ENCODE measurements around the gene SMC3. TPM values are rescaled to one million over a fixed set of nuclear protein-coding genes. Genes with fewer than 3 reads are reported as not detected.
"Not testable (repeated sequence)": the region's sequence is repeated elsewhere in the genome, so short reads cannot be mapped to it uniquely, and the experiment has no call there.

The SMC3 gene
- total RNA-seq, 1 experiment from 2014 or later, result 31.3 TPM

- Mint-ChIP-seq H3K4me3 (ENCODE audit: low read depth, unreplicated experiment) (no peak overlapping the region), H3K4me1 (ENCODE audit: low read depth, unreplicated experiment) (peaks cover 29% of the 10 kb centered on the region), H3K36me3 (ENCODE audit: insufficient read depth, unreplicated experiment) (peaks cover 31% of the 10 kb centered on the region), H3K9me3 (ENCODE audit: low read depth, unreplicated experiment) (no peaks in the 10 kb centered on the region), H3K27me3 (ENCODE audit: unreplicated experiment) (no peaks in the 10 kb centered on the region), H3K27ac (ENCODE audit: unreplicated experiment) (no peak overlapping the region)
- BruUV-seq (replicated peaks), result no TSS peak
- no peak for TF ChIP-seq CTCF (IDR thresholded peaks at IDR 0.05; ENCODE audit: unreplicated experiment)
- DNase-seq, result no peak
- intact Hi-C loops (cut with micrococcal nuclease; ENCODE audit: unreplicated experiment), result no loop called here
- CTCF ChIA-PET, result no interaction called here
These were observed 37.9 kb upstream of the SMC3 start for GRCh38 chr10:110529596-110530011.

- peaks cover 27% of the 10 kb centered on the region for H3K4me1 Mint-ChIP-seq (ENCODE audit: low read depth, unreplicated experiment)
- H3K4me3 Mint-ChIP-seq (ENCODE audit: low read depth, unreplicated experiment), result peak overlapping the region; percentile 39
- peaks cover 30% of the 10 kb centered on the region for H3K36me3 Mint-ChIP-seq (ENCODE audit: insufficient read depth, unreplicated experiment)
These were observed 37.2 kb upstream of the SMC3 start for GRCh38 chr10:110530131-110530831.

GRCh38 chr10:110531687-110532086 lies 35.8 kb upstream of the SMC3 start:
- no peaks in the 10 kb centered on the region for H3K9me3 Mint-ChIP-seq (ENCODE audit: low read depth, unreplicated experiment)
- H3K4me3 Mint-ChIP-seq (ENCODE audit: low read depth, unreplicated experiment), result no peak overlapping the region
- TF ChIP-seq CTCF (IDR thresholded peaks at IDR 0.05; ENCODE audit: unreplicated experiment), result no peak
- peaks cover 33% of the 10 kb centered on the region for H3K4me1 Mint-ChIP-seq (ENCODE audit: low read depth, unreplicated experiment)
- CTCF ChIA-PET, result interaction anchor here (1.1 kb wide), 1 partner anchor 225 kb away, joined by 3 read pairs; no protein-coding TSS in a partner anchor
- no peak overlapping the region for H3K27ac Mint-ChIP-seq (ENCODE audit: unreplicated experiment)
- H3K36me3 Mint-ChIP-seq (ENCODE audit: insufficient read depth, unreplicated experiment), result peaks cover 22% of the 10 kb centered on the region
- no peaks in the 10 kb centered on the region for H3K27me3 Mint-ChIP-seq (ENCODE audit: unreplicated experiment)
- DNase-seq, result no peak
- no TSS peak for BruUV-seq (replicated peaks)
- intact Hi-C loops (cut with micrococcal nuclease; ENCODE audit: unreplicated experiment), result no loop called here

More at GRCh38 chr10:110530131-110530831, 37.2 kb upstream of the SMC3 start:
- no TSS peak for BruUV-seq (replicated peaks)
- H3K27ac Mint-ChIP-seq (ENCODE audit: unreplicated experiment), result peak overlapping the region; percentile 42
- CTCF ChIA-PET, result no interaction called here
- no peaks in the 10 kb centered on the region for H3K9me3 Mint-ChIP-seq (ENCODE audit: low read depth, unreplicated experiment)
- no peak for TF ChIP-seq CTCF (IDR thresholded peaks at IDR 0.05; ENCODE audit: unreplicated experiment)
- intact Hi-C loops (cut with micrococcal nuclease; ENCODE audit: unreplicated experiment), result no loop called here
- peak; percentile 73 for DNase-seq
- no peaks in the 10 kb centered on the region for H3K27me3 Mint-ChIP-seq (ENCODE audit: unreplicated experiment)

- H3K4me3 Mint-ChIP-seq (ENCODE audit: low read depth, unreplicated experiment); CTCF ChIA-PET; intact Hi-C loops (cut with micrococcal nuclease; ENCODE audit: unreplicated experiment); DNase-seq; H3K27me3 Mint-ChIP-seq (ENCODE audit: unreplicated experiment); BruUV-seq (replicated peaks); H3K9me3 Mint-ChIP-seq (ENCODE audit: low read depth, unreplicated experiment); H3K27ac Mint-ChIP-seq (ENCODE audit: unreplicated experiment): not testable (repeated sequence)
- Mint-ChIP-seq H3K4me1 (ENCODE audit: low read depth, unreplicated experiment) (peaks cover 33% of the 10 kb centered on the region), H3K36me3 (ENCODE audit: insufficient read depth, unreplicated experiment) (peaks cover 22% of the 10 kb centered on the region)
These were observed 34.9 kb upstream of the SMC3 start for GRCh38 chr10:110532628-110533027.

GRCh38 chr10:110533149-110533548 lies 34.3 kb upstream of the SMC3 start:
- DNase-seq, result no peak
- CTCF ChIA-PET, result no interaction called here
- Mint-ChIP-seq H3K27me3 (ENCODE audit: unreplicated experiment) (no peaks in the 10 kb centered on the region), H3K36me3 (ENCODE audit: insufficient read depth, unreplicated experiment) (peaks cover 18% of the 10 kb centered on the region), H3K27ac (ENCODE audit: unreplicated experiment) (no peak overlapping the region), H3K4me1 (ENCODE audit: low read depth, unreplicated experiment) (peaks cover 28% of the 10 kb centered on the region), H3K4me3 (ENCODE audit: low read depth, unreplicated experiment) (no peak overlapping the region), H3K9me3 (ENCODE audit: low read depth, unreplicated experiment) (no peaks in the 10 kb centered on the region)
- intact Hi-C loops (cut with micrococcal nuclease; ENCODE audit: unreplicated experiment), result no loop called here
- no peak for TF ChIP-seq CTCF (IDR thresholded peaks at IDR 0.05; ENCODE audit: unreplicated experiment)
- BruUV-seq (replicated peaks), result no TSS peak
